Activated CD8-positive, alpha-beta T cell treated with anti-CD3 and anti-CD28 coated beads for 36 hours (primary cell): Measurements from ENCODE around the gene DNAJB2. TPM values are rescaled to one million over a fixed set of nuclear protein-coding genes. Genes with fewer than 3 reads are reported as not detected.

Experiments
- ATAC-seq: fragments of 200-7000 bp; cut with Tn5 transposase; one replicate; pipeline ENCODE4 v1.10.0; 2021; ENCODE audit warnings: mild to moderate bottlenecking, moderate library complexity
- CTCF ChIA-PET: fragments of 350-600 bp; sonication (Branson Sonifier 250); formaldehyde crosslinking; loops from one replicate; lab custom pipeline; 2021; ENCODE audit warnings: antibody characterized with exemption; lab: Charles Lee
- POLR2A ChIA-PET: fragments of 350-600 bp; sonication (Branson Sonifier 250); formaldehyde crosslinking; loops from one replicate; lab custom pipeline; 2021; ENCODE audit warnings: antibody characterized with exemption; lab: Charles Lee
- DNase-seq: peaks from one replicate; pipeline ENCODE4 v3.0.0-alpha.2; 2020
- H3K27ac Mint-ChIP-seq: one replicate; pipeline ENCODE4 v1.8.0; 2021; ENCODE audit warnings: mild to moderate bottlenecking, mixed read lengths
- H3K27me3 Mint-ChIP-seq: one replicate; pipeline ENCODE4 v1.8.0; 2021; ENCODE audit warnings: mixed read lengths
- H3K36me3 Mint-ChIP-seq: one replicate; pipeline ENCODE4 v1.8.0; 2021; ENCODE audit warnings: low read depth, mixed read lengths
- H3K4me1 Mint-ChIP-seq: one replicate; pipeline ENCODE4 v1.8.0; 2021; ENCODE audit warnings: low read depth, mixed read lengths
- H3K4me3 Mint-ChIP-seq: one replicate; pipeline ENCODE4 v1.8.0; 2021; ENCODE audit warnings: mild to moderate bottlenecking, moderate library complexity, mixed read lengths
- H3K9me3 Mint-ChIP-seq: one replicate; pipeline ENCODE4 v1.8.0; 2021; ENCODE audit warnings: mixed read lengths
- intact Hi-C: fragments of 100-400 bp; cut with micrococcal nuclease; formaldehyde crosslinking; loops from one replicate; pipeline ENCODE4 v1.10.0; 2022
- total RNA-seq, 2 experiments: library from RNA; stranded (reverse); gene quantifications; one replicate each; pipeline ENCODE4 v1.2.3, GENCODE V29; 2021
- TF ChIP-seq, protein P1 (sequence below): fragments of 200-600 bp; IDR thresholded peaks from one replicate; pipeline ENCODE4 v1.8.0; 2022; ENCODE audit warnings: antibody characterized with exemption, mild to moderate bottlenecking

DNAJB2 gene
- total RNA-seq, 2 experiments from 2014 or later = 61.8 to 63.3 TPM

DNA sequence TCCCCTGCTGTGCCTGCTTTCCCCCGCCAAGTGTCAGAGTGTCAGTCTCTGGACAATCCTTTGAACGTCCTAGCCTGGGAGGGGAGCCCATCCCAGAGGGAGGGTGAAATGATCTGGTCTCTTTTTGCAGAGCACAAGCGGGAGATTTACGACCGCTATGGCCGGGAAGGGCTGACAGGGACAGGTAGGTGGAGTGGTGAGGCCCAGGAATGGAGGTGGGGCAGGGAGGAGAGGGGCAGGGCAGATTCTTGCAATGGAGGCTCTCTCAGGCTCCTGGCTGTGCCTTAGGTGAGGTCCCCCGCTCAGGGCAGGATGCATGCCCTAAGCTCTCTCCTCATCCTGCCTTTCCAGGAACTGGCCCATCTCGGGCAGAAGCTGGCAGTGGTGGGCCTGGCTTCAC is 2.4 kb downstream of the DNAJB2 start:
- H3K4me3 Mint-ChIP-seq = peak overlapping the region; percentile 80

DNA sequence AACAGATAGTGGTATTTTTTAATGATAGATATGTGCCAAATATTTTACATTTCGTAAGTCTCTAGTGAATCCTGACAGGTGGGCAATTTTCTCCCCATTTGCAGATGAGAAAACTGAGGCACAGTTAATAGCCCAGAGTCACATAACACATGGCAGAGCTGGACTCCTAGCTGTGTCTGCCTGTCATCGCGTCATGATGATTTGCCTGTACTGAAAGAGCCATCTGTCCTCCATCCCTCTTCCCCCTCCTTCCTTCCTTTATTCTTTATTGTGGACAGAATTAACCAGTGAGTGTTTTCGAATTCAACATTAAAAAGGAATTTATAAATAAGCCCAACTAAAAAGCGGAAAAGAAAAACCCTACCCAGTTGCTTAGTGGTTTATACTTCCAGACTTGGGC is 3.2 kb downstream of the DNAJB2 start:
- H3K9me3 Mint-ChIP-seq = no peaks in the 10 kb centered on the region
- no peak for ATAC-seq
- ChIA-PET CTCF (interaction anchor here (0.8 to 15.5 kb wide), 4 partner anchors 14 to 259 kb away, joined by 3 to 336 read pairs (median 4); partner anchors contain the start of gene CNPPD1), POLR2A (interaction anchor here (0.6 to 1.6 kb wide), 3 partner anchors 11 to 82 kb away, joined by 3 read pairs; no protein-coding TSS in a partner anchor)
- H3K27ac Mint-ChIP-seq = peak overlapping the region; percentile 38
- TF ChIP-seq, protein P1, sequence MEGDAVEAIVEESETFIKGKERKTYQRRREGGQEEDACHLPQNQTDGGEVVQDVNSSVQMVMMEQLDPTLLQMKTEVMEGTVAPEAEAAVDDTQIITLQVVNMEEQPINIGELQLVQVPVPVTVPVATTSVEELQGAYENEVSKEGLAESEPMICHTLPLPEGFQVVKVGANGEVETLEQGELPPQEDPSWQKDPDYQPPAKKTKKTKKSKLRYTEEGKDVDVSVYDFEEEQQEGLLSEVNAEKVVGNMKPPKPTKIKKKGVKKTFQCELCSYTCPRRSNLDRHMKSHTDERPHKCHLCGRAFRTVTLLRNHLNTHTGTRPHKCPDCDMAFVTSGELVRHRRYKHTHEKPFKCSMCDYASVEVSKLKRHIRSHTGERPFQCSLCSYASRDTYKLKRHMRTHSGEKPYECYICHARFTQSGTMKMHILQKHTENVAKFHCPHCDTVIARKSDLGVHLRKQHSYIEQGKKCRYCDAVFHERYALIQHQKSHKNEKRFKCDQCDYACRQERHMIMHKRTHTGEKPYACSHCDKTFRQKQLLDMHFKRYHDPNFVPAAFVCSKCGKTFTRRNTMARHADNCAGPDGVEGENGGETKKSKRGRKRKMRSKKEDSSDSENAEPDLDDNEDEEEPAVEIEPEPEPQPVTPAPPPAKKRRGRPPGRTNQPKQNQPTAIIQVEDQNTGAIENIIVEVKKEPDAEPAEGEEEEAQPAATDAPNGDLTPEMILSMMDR = no peak
- H3K4me3 Mint-ChIP-seq = no peak overlapping the region
- intact Hi-C loops = no loop called here
- DNase-seq = no peak
- peaks cover 40% of the 10 kb centered on the region for H3K36me3 Mint-ChIP-seq
- no peaks in the 10 kb centered on the region for H3K27me3 Mint-ChIP-seq
- H3K4me1 Mint-ChIP-seq = peaks cover 53% of the 10 kb centered on the region

More for the DNA sequence above, 2.4 kb downstream of the DNAJB2 start:
- Mint-ChIP-seq H3K27ac (peak overlapping the region; percentile 89), H3K9me3 (no peaks in the 10 kb centered on the region), H3K4me1 (peaks cover 54% of the 10 kb centered on the region), H3K36me3 (peaks cover 40% of the 10 kb centered on the region), H3K27me3 (no peaks in the 10 kb centered on the region)
- ATAC-seq = no peak
- TF ChIP-seq, protein P1 = no peak
- DNase-seq = no peak
- POLR2A ChIA-PET = interaction anchor here (1.4 to 5.9 kb wide), 3 partner anchors 12 to 81 kb away, joined by 4 to 63 read pairs (median 41); partner anchors contain the start of genes TUBA4A and TUBA4B
- CTCF ChIA-PET = interaction anchor here (1.4 to 15.5 kb wide), 3 partner anchors 15 to 105 kb away, joined by 6 to 336 read pairs (median 132); partner anchors contain the start of genes CNPPD1, TUBA4A and TUBA4B
- intact Hi-C loops = no loop called here

DNA sequence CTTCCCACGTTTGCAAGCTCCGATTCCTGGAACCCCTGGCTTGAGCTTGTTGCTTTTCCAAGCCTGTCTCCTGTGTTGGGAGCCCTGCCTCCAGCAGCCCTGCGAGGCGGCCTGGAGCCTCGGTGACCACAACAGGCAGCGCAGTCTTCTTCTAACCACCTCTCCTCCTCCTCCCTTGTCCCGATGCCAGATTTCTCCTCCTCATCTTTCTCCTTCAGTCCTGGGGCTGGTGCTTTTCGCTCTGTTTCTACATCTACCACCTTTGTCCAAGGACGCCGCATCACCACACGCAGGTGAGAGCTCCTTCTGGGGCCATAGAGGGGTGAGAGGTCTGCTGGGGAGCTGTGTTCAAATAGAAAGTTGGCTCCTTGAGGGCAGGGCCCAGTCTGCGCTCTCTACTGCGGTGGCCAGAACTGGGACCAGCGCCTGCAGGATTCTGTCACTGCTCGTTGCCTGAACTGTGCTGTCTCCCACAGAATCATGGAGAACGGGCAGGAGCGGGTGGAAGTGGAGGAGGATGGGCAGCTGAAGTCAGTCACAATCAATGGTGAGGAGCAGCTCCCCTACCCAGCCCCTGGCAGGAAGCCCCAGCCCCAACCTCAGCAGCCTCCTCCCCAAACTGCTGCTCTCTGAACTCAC is 3.9 kb downstream of the DNAJB2 start:
- H3K27ac Mint-ChIP-seq = peak overlapping the region; percentile 59
- H3K4me3 Mint-ChIP-seq = no peak overlapping the region
- DNase-seq = no peak
- peaks cover 40% of the 10 kb centered on the region for H3K36me3 Mint-ChIP-seq
- H3K27me3 Mint-ChIP-seq = no peaks in the 10 kb centered on the region
- intact Hi-C loops = no loop called here
- no peak for ATAC-seq
- POLR2A ChIA-PET = interaction anchor here (0.6 to 1.6 kb wide), 3 partner anchors 10 to 82 kb away, joined by 3 read pairs; no protein-coding TSS in a partner anchor
- CTCF ChIA-PET = interaction anchor here (0.8 to 15.5 kb wide), 3 partner anchors 14 to 258 kb away, joined by 3 to 336 read pairs (median 3); no protein-coding TSS in a partner anchor
- H3K9me3 Mint-ChIP-seq = no peaks in the 10 kb centered on the region
- H3K4me1 Mint-ChIP-seq = peaks cover 49% of the 10 kb centered on the region
- TF ChIP-seq, protein P1 = no peak

DNA sequence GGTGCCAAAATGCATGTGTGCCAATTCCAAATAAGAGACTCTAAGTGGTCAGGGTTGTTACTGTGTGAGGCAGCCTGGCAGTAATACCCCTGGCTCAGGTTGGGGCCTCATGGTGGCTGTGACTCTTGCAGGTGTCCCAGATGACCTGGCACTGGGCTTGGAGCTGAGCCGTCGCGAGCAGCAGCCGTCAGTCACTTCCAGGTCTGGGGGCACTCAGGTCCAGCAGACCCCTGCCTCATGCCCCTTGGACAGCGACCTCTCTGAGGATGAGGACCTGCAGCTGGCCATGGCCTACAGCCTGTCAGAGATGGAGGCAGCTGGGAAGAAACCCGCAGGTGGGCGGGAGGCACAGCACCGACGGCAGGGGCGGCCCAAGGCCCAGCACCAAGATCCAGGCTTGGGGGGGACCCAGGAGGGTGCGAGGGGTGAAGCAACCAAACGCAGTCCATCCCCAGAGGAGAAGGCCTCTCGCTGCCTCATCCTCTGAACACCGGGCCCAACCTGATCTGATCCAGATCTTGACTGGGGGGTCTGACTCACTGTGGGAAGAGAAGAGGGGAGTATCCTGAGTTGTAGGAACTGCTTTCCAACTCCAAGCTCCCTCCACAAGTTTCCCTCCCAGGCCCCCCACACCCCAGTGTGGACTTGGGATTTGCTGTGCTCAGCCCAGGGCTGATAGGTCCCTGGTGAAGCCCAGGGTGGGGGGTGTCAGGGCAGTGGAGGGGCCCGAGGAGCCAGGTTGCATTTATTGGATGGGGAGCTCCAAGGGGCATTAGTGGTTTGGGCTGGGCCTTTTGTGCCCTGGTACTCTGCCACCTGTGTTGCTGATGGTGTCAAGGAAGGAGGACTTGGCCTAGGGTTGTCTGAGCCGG is 5.6 kb downstream of the DNAJB2 start:
- TF ChIP-seq, protein P1 = no peak
- Mint-ChIP-seq H3K4me3 (no peak overlapping the region), H3K9me3 (no peaks in the 10 kb centered on the region), H3K36me3 (peaks cover 40% of the 10 kb centered on the region), H3K4me1 (peaks cover 40% of the 10 kb centered on the region), H3K27ac (no peak overlapping the region), H3K27me3 (no peaks in the 10 kb centered on the region)
- CTCF ChIA-PET = interaction anchor here (15.5 kb wide), 1 partner anchor 12 kb away, joined by 336 read pairs; no protein-coding TSS in a partner anchor
- ATAC-seq (no peak), DNase-seq (no peak)
- intact Hi-C loops = no loop called here
- POLR2A ChIA-PET = interaction anchor here (2.0 kb wide), 1 partner anchor 10 kb away, joined by 10 read pairs; no protein-coding TSS in a partner anchor
